Middle frontal gyrus (tissue), 1 donor: ENCODE data around the gene NIPAL4.
"Not testable (repeated sequence)": the region's sequence is repeated elsewhere in the genome, so short reads cannot be mapped to it uniquely, and the experiment has no call there.

Source experiments
- DNase-seq: peaks from one replicate; pipeline ENCODE4 v3.0.0-alpha.2; 2015; ENCODE audit warnings: low spot score; ENCODE audit errors: extremely low spot score

Gene NIPAL4

DNA sequence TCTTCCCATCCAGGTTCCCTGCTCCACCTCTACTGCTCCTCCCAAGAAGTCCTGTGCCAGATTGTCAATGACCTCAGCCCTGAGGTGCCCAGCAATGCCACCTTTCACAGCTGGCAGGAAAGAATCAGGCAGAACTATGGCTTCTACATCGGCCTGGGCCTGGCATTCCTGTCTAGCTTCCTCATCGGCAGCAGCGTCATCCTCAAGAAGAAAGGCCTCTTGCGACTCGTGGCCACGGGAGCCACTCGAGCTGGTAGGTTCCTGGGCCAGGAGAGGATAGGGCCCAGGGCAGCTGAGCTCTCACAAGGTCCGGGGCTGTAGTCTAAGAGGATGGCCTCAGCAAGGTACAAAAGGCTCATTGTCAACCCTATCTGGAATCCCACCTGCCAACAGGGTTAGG, 3.1 kb downstream of the NIPAL4 start:
- DNase-seq: no peak

DNA sequence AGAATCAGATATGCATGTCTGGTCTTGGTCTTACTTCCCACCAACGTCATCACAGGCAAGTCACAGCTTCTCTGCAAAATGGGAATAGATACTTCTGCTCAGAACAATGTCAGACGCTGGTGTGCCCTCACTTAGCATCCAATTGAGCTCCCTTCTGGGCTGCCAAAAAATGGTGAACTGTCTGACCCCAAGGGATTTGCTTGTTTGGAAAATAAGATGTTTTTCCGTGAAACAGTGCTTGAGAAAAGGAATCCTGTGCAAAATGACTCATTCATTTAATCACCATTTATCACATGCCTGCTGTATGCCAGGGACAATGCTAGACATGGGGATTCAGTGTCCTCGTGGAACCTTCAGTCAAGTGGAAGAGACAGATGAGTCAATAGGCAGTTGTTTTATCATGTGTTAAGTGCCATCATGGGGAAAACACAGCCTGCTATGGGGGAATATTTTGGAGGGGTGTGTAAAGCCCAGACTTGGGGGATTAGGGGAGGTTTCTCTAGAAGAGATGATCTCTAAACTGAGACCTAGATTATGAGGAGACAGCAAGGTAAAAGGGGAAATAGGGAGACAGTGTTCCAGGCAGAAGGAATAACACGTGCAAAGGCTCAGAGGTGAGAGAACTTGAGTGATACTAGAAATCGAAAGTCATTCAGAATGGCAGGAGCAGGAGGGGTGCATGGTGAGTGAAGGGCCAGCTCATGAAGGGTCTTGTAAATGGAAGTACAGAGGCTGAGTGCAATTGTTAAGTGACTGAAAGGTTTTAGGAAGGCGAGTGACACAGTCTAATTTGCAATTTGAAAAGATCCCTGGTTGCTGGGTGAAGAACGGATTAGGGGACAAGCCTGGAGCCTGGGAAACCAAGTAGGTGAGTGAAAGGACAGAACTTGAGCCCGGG, 3.9 kb downstream of the NIPAL4 start:
- DNase-seq: no peak

DNA sequence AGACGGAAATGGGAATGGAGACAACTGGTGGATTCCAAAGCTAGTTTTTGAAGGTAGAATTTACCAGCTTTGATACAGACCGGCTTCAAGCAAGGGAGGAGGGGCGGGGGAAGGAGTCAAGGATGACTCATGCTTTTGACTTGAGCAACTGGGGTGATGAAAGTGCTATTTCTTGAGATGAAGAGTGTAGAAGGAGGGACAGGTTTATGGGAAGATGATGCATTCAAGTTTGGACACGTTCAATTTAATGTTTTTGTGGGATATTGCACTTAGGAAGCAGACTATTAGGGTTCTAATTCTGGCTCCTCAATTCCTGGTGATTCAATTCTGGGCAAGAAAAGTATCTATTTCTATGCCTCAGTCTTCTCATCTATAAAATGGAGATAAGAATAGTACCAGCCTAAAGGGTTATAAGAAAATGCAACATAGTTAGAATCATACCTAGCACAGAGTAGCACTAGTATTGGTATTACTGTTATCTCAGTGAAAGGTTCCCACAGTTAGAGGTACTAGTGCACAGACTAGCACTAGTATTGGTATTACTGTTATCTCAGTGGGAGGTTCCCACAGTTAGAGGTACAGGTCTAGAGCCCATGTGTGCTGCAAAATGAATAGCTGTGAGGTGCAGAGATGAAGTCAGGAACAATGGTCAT, 4.6 kb downstream of the NIPAL4 start:
- no peak for DNase-seq

DNA sequence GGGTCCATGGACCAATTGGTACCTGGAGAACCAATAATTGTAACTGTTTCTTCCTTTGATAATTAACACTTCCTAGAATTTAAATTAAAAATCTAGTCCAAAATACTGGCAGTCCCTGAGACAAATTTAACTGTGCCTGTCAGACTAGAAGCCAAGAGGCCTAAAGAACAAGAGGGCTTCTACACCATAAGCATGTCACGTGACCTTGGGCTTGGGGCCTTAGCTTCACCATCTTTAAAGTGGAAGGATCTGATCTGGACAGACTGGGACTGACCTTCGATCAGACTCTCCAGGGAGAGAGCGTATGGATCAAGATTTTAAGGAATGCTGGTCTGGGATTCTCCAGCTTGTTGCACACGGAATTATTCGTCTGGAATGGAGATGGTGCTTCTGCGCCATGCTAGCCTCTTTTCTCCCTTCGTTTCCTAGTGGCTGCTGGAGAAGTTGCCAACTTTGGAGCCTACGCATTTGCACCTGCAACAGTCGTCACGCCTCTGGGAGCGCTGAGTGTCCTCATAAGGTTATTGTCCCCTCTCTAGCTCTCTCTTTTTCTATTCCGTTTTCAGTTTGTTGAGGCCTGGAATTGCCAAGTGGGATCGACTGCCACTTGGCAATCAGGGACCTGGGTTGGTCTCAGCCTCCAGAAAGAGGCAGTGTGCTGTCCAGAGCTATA, 8.4 kb downstream of the NIPAL4 start:
- DNase-seq: no peak

DNA sequence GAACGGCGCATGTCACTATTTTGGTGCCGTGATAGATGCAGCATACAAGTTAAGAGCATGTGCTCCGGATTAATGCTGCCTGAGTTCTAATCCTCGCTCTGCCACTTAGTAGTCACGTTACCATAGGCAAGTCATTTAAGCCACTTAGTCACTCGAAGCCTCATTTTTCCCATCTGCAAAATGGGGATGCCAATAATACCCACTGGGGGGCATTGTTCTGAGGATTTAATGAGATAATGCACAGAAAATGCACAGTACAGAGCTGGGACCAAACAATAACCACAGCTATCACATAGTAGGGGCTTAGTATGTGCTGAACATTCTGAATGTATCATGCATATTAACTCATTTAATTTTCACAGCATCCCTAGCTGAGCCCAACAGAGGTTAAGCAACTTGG, 9.1 kb downstream of the NIPAL4 start:
- no peak for DNase-seq

DNA sequence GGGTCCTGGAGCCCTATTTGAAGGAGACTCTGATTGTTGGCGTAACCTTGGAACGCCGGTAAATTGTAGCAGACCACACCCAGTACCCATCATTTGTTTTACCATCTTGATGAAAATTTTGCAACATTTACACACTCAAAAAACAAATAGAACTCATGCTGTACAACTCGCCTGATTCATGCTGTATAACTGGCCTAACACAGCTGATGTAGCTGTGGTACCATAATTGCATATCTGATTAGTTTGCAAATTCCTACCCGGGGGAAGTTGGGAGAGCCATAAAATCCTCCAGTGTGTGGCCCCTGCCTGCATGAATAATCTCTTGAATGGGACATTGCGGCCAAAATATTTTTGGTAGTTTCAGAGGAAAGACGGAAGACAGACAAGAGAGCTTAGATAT, 9.7 kb downstream of the NIPAL4 start:
- no peak for DNase-seq

DNA sequence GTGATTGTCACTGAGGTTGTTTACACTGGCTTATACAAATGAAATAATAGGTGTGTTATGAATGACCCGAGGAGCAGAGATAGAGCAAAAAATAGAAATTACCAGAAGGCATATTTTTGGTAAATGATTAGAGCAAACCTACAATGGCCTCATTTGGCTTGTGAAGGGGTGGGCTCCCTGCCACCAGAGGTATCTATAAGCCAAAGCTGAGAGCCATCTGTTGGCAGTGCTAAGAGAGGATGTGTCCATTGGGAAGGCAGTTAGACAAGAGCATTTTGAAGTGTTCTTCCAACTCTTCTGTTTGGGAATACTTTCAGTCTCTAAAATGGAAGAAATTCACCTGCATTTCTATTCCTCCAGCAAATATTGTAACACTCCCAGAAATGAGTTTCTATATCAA, 10.6 kb downstream of the NIPAL4 start:
- DNase-seq: no peak

DNA sequence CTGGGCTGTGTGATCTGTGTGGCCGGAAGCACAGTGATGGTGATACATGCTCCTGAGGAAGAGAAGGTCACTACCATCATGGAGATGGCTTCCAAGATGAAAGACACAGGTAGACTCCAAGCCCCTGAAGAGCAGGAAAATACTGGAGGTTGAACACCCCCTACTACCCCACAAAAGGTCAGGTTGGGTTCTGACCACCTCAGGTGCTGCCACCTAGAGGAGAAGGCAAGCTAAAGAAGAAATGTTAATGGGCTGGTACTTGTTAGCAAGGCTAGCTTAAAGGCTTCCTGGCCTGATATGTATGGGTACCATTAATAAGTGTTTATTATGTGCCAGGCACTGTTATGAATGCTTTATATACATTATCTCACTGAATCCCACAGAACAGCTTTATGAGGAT, 11.7 kb downstream of the NIPAL4 start:
- no peak for DNase-seq

DNA sequence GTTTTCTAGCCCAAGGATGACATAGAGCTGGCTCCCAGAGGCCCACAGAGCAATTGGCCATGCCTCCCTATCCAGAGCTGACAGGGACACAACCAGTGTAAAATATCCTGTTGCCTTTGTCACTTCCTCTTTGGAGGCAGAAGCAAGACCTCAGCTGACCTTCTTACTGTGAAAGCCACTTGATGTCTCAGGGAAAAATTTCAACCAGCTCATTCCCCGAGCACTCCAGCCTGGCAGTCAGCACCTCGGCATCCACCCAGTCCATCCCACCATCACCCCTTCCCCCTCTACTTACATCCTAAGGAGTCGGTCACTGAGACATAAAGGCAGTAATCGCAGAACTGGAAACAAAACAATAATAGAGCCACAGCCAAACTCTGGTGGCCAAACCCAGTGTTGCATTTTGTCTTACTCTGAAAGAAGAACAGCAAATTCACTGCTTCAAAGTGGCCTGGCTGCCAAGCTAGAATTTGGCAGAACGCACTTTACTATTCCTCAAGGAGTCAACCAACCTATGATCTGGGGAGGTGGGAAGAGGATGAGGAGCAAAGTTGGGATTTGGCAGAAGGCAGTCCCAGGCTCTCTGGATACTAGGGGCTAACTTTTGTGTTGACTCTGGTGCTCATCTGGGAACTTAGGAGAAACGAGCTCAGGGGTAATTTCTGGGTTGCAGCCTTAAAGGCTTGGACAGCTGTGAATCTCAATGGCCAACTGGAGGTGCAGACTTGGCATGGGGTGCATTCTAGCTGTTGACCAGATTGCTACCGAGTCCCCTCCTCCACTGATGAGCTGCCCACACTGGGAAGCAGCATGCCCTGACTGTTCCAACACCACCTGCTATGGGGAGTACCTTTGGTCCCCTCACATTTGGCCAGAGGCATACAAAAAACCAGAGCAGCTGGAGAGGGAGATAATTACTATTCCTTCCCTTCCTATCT, 13.6 kb downstream of the NIPAL4 start:
- DNase-seq: no peak

DNA sequence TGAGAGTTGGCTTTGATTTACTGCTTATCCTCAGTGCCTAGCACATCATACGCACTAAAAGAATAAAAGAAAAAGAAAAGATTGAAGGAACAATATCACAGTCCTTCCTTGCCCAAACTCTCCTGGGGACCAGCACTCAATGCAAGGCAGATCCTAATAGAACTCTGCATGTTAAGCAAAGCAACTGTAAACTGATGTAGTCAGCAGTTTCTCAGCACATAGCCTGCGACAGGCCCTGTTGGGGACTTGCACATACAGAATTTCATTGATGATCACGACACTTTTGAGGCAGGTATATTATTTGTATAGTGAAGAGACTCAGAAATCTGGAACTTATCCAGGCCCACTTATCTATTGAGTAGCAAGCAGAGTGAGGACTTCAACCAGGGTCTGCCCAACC, 15.4 kb downstream of the NIPAL4 start:
- DNase-seq: no peak

DNA sequence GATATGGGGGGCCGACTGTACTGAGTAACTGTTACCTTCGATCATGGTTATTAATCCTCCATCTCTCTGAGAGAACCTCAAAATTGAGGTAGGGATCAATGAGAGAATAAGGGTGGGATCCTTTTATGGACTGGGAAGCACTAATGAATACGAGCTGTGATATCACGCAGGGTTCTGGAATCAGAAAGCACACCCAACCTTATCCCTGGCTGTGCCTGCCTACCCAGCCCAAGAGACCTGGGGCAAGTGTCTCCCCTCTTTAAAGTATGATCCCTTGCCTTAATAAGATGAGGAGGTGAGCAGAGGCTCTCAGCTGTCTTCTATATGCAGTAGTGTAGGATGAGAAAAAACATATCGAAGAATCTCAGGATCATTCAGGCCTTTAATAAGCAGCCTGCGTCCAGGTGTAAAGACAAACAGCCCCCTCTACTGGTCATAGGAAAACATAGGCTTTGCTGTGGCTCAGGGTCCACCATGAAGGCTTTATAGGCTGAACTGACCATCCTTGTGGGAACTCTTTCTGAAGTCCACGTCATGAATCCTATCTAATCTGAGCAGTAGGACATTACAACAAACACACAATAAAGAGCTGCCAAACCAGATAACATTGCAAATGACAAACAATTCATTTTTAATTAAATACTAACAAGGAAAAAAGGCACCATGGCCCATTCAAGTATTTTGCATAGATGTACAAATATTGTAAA, 16.8 kb downstream of the NIPAL4 start:
- DNase-seq: peak; percentile 55

DNA sequence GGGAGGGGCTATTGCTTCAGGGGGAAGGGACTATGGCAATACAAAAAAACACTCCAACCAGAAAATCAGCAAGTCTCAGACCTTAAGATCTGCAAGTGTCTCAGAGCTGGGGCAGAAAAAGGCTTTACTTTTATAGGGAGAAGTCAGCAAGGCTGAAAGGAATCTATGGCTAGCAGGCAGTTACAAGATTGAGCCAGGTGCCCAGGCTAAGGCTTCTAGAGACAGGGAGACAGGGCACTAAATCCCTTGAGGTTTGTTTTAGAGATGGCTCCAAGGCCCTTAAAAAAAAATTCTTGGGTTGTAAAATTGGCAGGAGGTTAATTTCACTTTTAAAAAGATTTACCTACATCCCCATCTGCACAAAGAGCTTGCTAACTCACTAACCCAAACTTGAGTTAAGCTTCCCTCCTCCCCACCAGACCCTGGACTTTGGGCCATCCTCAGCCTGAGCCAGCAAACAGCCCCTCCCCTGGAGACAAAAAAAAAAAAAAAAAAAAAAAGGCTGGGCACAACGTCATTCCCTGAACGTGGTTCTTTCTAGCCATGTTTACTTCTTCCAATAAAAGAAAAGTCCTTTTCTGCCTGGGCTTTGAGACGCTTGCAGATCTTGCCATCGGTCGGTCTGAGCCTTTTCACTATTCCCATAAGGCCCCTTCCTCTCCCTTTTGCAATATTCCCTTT, 17.9 kb downstream of the NIPAL4 start:
- DNase-seq: no peak

DNA sequence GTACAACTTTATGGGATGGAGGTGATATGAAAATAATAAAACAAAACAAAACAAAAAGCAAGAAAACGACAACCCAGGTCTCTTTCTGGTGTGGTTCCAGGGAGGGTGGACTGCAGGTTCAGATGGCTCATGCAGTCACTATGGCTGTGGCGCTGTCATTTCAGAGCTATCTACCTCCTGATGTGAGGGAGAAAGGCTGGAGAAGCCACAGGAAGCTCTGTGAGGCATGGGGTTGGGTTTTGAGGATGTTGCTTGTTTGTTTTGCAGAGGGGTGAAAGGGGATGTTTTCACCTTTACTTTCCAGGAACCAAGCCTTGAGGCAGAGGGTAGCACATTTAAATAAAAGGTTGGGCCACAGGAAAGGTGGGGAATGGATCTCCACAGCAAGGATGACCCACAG, 18.7 kb downstream of the NIPAL4 start:
- DNase-seq: no peak

DNA sequence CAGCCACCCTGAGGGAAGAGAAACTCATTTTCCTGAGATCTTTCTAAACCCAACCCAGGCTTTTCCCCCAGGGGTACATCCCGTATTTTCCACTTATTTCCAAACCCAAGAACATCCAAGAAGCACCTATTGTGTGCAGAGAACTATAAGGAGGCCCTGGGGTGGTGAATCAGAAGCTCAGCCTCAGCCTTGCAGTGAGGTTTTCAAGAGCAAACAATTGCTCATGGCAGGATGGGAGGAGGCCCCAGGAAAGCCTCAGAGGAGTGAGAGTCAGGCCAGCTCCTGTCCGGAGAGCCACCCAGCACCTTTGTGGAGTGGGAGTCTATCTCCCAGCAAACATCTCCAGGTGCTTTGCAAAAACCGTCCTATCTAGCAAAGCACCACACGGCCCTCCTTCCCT, 19.2 kb downstream of the NIPAL4 start:
- DNase-seq: no peak

DNA sequence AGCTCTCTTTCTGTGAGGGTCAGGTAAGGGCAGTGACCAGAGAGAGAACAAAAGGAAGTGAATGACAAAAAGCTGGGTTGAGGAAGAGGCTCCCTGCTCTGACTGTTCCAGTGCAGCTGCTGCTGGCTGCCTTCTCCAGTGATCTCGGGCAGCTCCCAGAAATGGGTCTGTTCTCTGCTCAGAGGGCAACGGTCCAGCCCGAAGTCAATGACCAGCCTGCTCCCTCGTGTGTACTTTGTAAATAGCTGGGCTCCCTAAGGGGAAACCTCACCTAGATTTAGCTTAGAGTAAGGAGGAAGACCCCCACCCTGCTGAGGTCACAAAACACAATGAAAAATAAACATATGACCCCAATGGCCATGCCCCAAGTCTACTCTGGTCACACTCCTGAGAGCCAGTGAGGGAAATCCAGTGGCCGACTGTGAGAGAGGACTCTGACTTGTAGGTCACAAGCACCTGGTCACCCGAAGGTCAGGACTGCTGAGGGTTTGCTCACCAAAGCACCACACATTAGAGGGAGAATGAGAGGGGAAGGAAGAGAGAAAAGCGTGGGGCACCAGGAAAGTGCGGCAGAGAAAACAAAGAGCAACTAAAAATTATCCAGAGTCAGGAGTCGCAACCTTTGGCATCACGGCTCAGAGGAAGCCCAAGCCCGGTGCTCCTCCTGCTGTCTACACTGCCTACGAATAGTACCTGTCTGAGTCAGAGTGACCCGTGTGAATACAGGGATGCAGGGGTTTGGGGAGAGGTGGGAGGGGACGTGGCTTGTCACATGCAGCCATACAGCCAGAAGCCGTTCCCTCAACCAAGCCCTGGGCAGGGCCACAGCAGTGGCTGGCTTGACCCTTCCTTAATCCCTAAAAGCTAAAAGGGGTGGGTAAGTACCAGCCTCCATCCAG, 19.8 kb downstream of the NIPAL4 start:
- DNase-seq: no peak

DNA sequence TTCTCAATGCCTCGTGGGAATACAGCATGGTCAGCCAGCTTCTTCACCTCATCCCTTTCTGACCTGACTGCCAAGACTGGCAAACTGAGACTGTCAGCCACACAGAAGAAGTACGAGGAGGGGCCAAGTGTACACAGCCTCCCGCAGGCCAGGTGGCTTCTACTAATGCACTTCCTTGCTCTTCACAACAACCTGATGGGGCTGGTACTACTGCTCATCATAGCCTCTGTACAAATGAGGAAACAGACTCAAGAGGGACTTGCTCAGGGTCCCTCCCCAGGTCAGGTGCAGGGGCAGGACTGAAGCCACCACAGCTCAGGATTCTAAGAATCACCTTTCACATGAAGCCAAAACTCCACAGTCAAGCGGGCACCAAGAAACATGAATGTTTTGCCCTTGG, 21.3 kb downstream of the NIPAL4 start:
- DNase-seq: no peak

DNA sequence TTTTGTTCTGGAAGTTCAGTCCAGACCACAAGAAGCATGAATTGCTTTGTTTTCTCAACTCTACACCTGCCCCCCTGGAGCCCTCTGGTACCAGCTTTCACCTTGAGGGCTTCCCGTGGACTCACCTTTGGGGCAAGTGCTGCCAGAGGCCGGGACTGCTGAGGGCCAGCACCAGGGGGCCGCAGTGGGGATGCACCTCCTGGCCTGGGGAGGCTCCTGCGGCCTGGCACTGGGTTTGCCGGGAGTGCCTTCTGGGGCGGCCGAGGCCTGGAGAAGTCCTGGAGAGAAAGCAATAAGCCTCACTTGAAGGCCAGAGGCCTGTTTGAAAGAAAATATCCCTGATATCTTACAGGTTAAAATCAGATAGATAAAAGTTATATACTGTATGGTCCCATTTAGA, 21.7 kb downstream of the NIPAL4 start:
- DNase-seq: no peak

DNA sequence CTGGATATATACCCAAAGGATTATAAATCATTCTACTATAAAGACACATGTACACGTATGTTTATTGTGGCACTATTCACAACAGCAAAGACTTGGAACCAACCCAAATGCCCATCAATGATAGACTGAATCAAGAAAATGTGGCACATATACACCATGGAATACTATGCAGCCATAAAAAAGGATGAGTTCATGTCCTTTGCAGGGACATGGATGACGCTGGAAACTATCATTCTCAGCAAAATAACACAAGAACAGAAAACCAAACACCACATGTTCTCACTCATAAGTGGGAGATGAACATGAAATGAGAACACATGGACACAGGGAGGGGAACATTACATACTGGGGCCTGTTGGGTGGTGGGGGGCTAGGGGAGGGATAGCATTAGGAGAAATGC, 22.7 kb downstream of the NIPAL4 start:
- DNase-seq: not testable (repeated sequence)

DNA sequence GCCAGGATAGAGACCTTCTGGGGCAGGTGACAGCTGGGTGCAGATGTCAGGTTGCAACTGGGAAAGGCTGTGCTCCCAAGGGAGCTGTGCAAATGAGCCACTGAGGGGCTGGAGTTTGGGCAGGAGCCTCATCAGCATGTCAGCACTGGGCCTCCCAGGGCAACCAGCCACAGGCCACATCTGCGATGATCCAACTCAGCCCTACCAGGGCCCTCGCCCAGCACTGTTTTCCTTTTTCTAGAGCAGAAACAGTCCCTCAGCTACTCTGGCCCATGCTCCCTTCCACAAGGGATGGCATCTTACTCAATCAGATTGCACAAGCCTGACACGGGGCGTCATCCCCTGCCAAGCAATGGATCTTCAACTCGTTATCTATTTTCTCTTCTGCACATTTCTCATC, 24.8 kb downstream of the NIPAL4 start:
- no peak for DNase-seq
